Measurements from ENCODE around the gene SENP6. TPM values are rescaled to one million over a fixed set of nuclear protein-coding genes. Genes with fewer than 3 reads are reported as not detected.

Gene SENP6
- polyA plus RNA-seq, 1 of the 3 experiments (the other 2 are of a cell fraction) = 16.2 TPM

- Histone ChIP-seq H3K9me2 (no peaks in the 10 kb centered on the region), H3K9me3 (no peaks in the 10 kb centered on the region), H3F3A (replicated peaks; ENCODE audit: insufficient read depth) (no peaks in the 10 kb centered on the region), H3K36me3 (replicated peaks in 1 of 2; ENCODE audit: control insufficient read depth in 1 of 2, insufficient read depth in 2 of 2, low read length in 1 of 2) (no peaks in the 10 kb centered on the region), H3K79me2 (ENCODE audit: insufficient read depth) (no peaks in the 10 kb centered on the region), H3K27me3 (ENCODE audit: insufficient read depth) (no peaks in the 10 kb centered on the region), H4K20me1 (ENCODE audit: insufficient read depth) (no peaks in the 10 kb centered on the region), H3K9ac (no peak overlapping the region), H3K4me3 (ENCODE audit: low read depth in 2 of 2, low read length in 1 of 2) (no peak overlapping the region), H2AFZ (ENCODE audit: low read depth) (no peak overlapping the region), H3K4me2 (no peak overlapping the region), H3K27ac (ENCODE audit: low read depth in 2 of 2, low read length in 1 of 2) (no peak overlapping the region; a peak in 2 of 4 replicates), H3K4me1 (ENCODE audit: control insufficient read depth in 1 of 2, insufficient read depth in 2 of 2, low read depth in 1 of 2, low read length in 1 of 2) (peaks cover 0 to 9% of the 10 kb centered on the region in 2 experiments; a peak in 2 of 4 replicates)
- ChIA-PET POLR2A (no interaction called here), CTCF (interaction anchor here (1.0 to 1.7 kb wide), 3 partner anchors 10 to 290 kb away, joined by 3 to 8 read pairs (median 4); no protein-coding TSS in a partner anchor)
- DNase-seq = peak; percentile 16
- WGBS (ENCODE audit: low lambda C conversion rate) = 61% methylated on average over 5 of the region's 5 CpGs
- TF ChIP-seq EZH2phosphoT487 (IDR thresholded peaks at IDR 0.05; ENCODE audit: borderline replicate concordance, low read depth) (no peak), RCOR1 (IDR thresholded peaks at IDR 0.05; ENCODE audit: low read length) (no peak), IRF3 (IDR thresholded peaks at IDR 0.05; ENCODE audit: low read depth, low read length) (no peak), TEAD4 (IDR thresholded peaks at IDR 0.05; ENCODE audit: borderline replicate concordance, insufficient read depth) (no peak), CHD2 (IDR thresholded peaks at IDR 0.05; ENCODE audit: low read length, partially characterized antibody) (no peak), ZBTB33 (IDR thresholded peaks at IDR 0.05; ENCODE audit: borderline replicate concordance, low read depth) (no peak), EP300 (IDR thresholded peaks at IDR 0.05; ENCODE audit: borderline replicate concordance in 1 of 2, low read depth in 1 of 2, low read length in 1 of 2) (no peak), RXRA (IDR thresholded peaks at IDR 0.05; ENCODE audit: borderline replicate concordance, low read depth) (no peak), MXI1 (IDR thresholded peaks at IDR 0.05; ENCODE audit: low read depth, low read length) (no peak), NFIC (IDR thresholded peaks at IDR 0.05; ENCODE audit: borderline replicate concordance) (no peak), TCF12 (IDR thresholded peaks at IDR 0.05) (no peak), MAX (IDR thresholded peaks at IDR 0.05; ENCODE audit: low read depth) (no peak), JUND (IDR thresholded peaks at IDR 0.05) (no peak), GATA2 (CRISPR knock-in tag; IDR thresholded peaks at IDR 0.05) (no peak), FOXM1 (IDR thresholded peaks at IDR 0.05; ENCODE audit: low read depth) (no peak), SMC3 (IDR thresholded peaks at IDR 0.05; ENCODE audit: low read depth, low read length) (no peak), SIN3A (IDR thresholded peaks at IDR 0.05; ENCODE audit: borderline replicate concordance, low read depth, low read length) (no peak), USF1 (IDR thresholded peaks at IDR 0.05; ENCODE audit: borderline replicate concordance, low read depth) (no peak)
These were observed 45.4 kb upstream of the SENP6 start for GRCh38 chr6:75556240-75556639.

Measured in SK-N-SH (cell line).